NCI-H2227 treated with DMSO at 0.1 percent for 48 hours (cell line): ENCODE results near the gene SPAG9.
A peak's percentile ranks its signal among the peaks of the same experiment; 100 is the strongest.
"Not testable (repeated sequence)": the region's sequence is repeated elsewhere in the genome, so short reads cannot be mapped to it uniquely, and the experiment has no call there.

Experiments used
- DNase-seq: peaks from one replicate; lab custom pipeline; 2025; lab: John Stamatoyannopoulos, UW

SPAG9 gene

DNA sequence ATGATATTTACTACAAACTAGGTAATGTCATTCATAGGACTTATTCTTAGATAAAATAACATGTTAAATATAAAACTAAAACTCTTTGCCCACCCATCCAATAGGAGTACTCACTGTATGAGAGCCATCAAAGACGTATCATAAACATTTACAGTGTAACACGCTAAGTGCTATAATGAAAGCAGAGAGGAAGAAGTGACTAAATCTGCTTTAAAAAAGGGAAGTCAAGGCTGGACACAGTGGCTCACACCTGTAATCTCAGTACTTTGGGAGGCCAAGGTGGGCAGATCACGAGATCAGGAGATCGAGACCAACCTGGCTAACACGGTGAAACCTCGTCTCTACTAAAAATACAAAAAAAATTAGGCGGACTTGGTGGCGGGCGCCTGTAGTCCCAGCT is 32.4 kb downstream of the SPAG9 start:
- DNase-seq = no peak

DNA sequence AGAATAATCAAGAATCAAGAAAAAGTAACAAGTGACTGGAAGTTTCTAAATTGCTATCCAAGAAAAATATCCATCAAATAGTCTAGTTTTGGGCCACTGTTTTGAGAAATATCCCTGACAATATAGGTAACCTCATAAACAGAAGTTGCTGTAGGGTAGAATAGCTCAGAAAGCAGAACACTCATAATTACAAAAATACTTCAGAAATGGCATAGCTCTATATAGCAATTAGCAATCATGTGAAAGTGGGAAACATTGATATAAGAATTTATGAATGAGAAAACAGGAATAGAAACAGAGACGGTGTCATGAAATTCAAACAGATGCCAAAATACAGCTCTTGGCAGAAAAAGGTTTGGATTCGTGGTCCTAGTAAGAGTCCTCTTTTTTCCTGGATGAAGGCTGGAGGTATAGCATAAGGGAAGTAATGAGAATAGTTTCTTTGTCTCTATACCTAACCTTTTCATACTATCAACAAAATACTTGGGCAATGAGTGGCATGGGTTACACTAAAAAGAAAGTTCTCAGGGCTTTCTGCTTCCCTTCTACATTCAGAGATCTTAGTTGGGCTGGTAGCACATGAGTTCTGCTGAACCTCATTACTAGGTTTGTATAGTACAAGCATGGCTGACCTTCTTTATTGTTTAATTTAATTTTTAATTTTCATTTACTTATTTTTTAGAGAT is 33.5 kb downstream of the SPAG9 start:
- DNase-seq = no peak

DNA sequence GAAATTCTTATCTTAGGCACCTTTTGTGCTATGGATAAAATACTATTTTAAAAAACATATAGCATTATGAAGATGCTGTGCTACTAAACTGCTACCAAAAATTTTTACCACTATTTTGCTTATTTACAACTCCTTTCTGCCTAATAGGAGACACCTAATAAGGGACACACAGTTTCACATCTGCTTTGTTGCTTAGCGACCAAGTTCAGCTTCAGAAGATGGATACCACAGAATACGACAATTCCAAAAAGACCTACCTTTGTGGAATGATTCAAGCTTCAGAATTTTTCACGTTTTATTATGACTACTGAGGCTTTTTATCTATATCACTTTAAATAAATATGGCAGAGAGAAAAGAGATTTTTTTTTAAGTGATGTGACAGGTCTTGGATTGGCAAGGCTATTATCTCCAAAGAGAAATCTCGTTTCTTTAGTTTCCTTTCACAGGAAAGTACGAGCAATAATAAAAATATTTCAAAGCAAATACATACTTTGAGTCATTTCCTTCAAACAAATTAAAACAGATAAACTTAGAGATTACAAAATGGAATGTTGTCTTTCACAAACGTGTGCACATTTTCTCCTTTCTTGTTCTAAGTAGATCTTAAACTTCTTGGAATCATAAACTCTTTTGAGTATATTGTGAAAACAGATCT is 35.4 kb downstream of the SPAG9 start:
- DNase-seq = no peak

DNA sequence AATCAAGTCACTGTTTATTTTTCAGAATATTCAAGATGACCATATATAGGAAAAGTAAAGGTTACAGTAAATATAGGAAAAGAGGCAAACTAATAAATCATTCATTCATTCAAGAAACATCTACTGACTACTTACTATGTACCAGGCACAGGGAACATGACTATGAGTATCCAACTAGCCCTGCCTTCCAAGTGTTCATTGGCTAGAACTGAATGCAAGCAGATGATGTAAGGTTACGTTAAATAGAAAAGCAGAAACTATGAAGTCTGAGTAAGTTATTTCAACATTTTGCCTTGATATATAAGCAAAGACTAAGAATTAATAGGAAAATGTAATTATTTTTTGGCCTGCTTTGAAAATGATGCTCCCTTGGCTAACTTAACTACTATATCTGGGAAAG is 36.7 kb downstream of the SPAG9 start:
- DNase-seq = no peak

DNA sequence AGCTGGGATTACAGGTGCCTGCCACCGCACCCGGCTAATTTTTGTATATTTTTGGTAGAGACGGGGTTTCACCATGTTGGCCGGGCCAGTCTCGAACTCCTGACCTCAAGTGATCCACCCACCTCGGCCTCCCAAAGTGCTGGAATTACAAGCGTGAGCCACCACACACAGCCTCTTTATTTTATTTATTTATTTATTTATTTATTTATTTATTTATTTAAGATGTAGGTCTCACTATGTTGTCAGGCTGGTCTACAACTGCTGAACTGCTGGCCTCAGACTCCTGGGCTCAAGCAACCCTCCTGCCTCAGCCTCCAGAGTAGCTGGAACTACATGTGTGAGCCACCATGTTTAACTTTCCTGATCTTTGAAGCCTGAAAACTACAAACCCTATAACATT is 37.3 kb downstream of the SPAG9 start:
- DNase-seq = not testable (repeated sequence)

DNA sequence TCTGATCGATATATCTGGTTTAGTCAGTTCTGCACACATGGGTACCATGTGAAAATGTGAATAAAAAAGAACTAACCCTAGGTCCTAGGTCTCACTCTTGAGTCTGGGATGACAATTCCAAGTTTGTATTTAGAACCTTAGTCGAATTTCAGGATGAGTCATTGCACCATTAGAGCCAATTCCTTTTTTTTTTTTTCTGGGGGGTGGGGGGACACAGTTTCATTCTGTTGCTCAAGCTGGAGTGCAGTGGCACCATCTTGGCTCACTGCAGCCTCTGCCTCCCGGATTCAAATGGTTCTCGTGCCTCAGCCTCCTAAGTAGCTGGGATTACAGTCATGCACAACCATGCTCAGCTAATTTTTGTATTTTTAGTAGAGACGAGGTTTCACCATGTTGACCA is 41.6 kb downstream of the SPAG9 start:
- no peak for DNase-seq

DNA sequence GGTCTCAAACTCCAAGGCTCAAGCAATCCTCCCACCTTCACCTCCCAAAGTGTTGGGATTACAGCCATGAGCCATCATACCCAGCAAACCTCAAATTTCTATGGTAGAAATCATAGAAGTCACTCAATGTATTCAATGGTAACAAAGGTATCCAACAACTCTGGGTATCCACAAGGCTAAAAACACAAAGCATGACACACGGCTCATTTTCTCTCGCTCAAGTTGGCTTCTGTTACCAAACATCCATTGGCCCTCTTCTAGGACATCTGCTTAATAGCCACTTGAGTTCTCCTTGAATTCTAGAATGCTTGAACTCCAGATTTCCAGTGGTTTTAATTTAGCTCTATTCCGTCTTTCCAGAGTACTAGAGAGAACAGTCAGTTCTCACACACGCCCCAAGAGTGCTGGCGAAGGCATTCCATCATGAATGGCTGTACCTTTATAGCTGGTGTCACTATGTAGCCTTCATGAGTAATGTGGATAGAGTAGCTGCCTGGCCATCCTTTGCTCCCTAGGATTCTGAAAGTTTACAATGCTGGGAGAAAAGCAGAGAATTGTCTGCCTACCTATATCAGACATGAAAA is 42.6 kb downstream of the SPAG9 start:
- DNase-seq = no peak

DNA sequence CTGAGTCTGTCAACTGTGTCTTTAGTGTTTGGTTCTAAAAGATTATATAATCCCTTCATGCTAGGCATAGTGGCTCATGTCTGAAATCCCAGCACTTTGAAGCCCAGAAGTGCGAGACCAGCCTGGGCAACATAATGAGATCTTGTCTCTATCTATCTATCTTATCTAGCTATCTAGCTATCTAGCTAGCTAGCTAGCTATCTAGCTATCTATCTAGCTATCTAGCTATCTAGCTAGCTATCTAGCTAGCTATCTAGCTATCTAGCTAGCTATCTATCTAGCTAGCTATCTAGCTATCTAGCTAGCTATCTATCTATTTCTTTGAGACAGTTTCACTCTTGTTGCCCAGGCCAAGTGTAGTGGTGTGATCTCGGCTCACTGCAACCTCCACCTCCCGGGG is 43.8 kb downstream of the SPAG9 start:
- DNase-seq = no peak

DNA sequence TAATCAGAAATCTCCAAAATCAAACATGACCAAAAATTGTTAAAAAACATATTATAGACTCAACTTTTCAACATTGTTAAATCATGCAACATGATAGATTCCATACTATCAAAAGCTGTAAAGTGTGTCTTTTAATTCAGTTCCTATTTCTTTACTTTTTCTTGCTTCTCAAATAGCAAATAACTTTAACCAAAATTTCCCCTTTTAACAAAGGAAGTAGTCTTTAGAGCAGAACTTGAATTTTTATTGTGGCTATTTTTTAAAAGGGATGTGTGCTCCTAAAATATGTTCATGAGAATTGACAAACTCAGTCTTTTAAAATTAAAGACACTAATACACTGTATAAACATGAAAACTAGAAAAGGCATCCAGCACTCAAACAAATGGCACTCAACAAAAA is 49.1 kb downstream of the SPAG9 start:
- DNase-seq = no peak

DNA sequence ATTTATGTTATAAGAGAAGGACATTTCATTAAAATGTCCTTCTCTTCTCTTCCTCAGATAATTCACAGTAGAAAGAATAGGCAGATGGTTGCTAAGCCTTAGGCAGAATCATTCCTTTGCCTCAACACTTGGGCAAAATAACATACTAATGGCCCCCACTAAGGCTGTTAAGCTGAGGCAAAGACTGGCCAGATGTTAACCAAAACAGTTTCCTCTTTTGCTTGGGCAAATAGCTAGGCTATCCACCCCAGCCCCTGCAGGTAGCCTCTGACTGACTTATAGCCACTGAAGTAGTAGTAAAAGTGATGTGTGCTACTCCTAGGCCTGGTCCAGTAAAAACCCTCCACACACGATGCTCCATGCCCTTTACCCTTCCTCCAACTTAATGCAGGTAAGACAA is 55.2 kb downstream of the SPAG9 start:
- no peak for DNase-seq

DNA sequence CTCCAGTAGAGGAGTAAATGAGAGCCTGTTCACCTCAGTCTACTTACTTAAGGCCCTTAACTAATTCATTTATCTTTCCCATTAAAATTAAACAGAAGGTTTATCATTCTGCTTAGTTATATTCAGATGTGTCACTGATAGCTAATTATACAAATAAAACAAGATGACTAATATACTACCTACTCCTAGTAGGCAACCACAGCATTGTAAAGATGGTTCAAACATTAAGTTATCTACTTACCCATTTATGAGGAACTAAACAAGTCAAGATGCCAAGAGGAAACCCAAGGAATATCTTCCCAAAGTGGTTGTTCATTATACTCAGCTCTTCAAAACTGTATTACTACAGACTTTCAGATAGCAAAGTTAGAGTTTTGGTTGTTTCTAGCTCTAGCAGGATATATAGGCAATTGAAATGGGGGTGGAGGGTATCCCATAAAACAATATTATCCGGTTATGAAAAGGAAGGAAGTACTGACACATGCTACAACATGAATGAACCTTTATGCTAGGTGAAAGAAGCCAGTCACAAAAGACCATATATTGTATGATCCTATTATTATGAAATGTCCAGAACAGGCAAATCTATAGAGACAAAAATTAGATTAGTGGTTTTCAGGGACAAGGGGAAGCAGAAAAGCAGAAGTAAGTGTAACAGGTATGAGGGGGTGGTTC is 56.5 kb downstream of the SPAG9 start:
- DNase-seq = no peak

DNA sequence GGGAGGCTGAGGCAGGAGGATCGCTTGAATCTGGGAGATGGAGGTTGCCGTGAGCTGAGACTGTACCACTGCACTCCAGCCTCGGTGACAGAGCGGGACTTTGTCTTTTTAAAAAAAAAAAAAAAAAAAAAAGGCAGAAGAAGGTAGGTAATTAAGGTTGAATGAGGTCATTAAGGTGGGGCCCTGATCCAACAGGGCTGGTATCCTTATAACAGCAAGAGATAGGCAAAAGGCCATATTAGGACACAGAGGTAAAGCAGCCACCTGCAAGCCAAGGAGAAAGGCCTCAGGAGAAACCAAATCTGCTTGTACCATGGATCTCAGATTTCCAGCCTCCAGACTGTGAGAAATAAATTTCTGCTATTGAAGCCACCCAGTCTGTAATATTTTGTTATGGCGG is 60.3 kb downstream of the SPAG9 start:
- no peak for DNase-seq

DNA sequence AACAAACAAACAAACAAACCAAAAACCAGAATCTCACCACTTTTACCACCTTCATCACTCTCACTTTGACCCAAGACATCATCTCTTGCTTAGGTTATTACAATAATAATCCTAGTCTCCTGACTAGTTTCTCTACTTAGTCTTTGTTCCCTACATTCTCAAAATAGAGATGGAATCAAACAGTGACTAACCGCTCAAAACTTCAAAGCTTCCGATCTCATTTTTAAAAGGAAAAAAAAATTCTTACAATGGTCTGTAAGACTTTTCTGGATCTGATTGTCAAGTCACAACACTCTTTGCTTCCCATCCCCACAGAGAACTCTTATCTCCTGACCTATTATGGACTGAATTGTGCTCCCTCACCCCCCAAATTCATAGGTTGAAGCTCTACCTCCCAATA is 60.9 kb downstream of the SPAG9 start:
- no peak for DNase-seq

DNA sequence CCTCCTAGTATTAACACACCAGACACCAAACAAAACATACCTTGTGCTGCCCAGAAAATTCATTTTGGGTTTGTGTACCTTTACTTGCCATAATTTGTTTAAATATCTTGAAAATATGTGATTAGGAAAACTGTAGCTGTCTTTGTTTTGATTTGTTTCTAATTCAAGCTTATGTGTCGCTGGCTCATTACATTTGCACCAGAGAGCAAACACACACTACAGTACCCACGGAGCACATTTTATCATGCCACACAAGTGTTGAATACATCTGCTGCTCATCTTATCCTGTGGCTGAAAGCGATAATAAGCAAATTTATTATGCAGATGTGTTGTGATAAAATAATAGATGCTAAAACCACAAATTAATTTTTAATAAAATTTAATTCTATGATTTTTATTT is 63.1 kb downstream of the SPAG9 start:
- DNase-seq = no peak

DNA sequence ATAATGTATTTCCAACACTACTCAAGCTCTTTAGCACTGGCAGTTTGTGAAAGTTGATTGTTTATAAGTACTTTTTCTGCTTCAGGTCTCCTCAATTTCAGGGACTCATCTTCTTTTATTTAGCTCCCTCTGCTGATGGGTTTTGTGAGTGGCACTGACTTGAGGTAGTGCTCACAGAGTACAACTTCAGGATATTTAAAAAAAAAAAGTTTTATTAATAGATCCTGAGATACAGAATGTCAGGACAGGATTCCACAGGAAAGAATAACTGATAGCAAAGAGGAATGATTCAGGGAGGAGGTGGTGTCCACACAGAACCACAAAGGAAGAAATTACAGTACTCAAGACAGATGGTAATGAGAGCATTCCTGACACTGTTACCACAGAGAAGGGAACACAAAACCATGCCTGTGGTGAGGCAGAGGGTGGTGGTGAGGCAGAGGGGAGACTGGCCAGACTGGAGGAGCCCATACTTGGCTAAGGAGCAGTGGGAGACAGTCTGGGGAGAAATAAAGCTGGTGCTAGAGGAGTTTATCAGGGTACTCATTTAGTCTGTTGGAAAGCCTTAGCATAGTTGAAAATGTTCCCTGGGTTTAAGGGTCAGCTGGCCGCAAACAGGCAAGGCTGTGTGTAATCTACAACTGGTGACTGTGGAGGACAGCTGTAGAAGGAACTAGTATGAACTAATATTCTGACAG is 63.7 kb downstream of the SPAG9 start:
- DNase-seq = no peak

DNA sequence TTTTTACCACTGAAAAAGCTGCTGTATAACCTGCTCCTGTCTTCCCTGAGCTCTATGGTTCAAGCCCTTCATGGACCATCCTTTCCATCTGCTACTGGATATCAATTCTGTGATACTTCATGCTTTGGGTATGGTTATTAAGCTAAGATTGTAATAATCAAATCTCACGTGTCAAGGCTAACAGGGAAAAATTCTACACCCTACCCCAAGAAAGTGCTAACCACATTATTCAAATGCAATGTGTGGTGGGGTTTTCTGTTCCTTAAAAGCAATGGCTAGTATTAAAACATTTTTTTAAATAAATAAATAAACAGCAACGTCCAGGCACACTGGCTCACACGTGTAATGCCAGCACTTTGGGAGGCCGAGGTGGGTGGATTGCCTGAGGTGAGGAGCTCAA is 65.9 kb downstream of the SPAG9 start:
- DNase-seq = no peak

DNA sequence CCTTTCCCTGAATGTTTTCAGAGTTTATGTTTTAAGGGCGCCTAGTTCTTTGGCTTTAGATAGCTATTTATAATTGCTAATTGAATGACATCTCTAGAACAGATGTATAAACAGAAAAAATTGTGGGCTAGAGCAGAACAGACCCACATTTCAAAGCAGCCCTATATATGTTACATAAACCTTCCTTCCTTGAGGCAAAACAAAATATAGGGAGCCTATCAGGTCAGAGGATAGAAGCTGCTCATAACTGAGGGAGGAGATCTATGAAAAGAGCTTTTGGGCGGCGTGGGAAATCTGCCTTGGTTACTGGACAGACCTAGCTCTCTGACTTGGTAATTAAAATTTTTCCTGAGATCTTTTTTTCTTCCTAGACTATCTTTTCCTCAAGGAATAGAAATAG is 68.4 kb downstream of the SPAG9 start:
- DNase-seq = no peak

DNA sequence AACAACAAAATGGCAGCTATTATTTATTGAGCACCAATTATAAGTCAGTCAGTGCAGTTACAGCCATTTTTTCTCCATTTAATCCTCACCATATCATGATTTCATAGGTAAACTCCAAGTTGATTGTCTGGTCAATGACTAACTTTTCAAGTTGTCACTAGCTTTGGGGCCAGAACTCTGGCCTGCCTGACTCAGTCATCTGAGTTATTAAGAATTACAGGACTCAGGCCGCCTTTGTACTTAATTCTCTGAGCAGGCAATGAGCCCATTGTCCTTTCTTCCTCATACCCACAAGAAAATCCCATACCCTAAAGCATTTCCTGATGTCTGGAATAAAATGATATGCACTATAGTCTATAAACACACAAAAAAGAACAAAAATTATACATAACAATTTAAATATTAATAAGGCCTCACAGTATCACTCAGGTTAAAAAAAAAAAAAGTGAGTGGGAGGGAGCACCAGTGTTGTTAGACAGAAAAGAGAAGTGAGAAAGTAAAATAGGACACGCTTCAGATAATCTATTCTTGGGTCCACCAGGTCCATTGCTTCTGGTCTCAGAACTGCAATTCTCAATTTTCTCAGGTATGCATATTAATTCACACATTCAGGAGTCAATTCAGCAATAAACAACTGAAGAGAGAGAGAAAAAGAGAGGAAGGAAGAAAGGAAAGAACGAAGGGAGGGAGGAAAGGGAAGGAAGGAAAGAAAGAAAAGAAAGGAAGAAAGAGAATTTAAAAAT is 70.2 kb downstream of the SPAG9 start:
- no peak for DNase-seq

DNA sequence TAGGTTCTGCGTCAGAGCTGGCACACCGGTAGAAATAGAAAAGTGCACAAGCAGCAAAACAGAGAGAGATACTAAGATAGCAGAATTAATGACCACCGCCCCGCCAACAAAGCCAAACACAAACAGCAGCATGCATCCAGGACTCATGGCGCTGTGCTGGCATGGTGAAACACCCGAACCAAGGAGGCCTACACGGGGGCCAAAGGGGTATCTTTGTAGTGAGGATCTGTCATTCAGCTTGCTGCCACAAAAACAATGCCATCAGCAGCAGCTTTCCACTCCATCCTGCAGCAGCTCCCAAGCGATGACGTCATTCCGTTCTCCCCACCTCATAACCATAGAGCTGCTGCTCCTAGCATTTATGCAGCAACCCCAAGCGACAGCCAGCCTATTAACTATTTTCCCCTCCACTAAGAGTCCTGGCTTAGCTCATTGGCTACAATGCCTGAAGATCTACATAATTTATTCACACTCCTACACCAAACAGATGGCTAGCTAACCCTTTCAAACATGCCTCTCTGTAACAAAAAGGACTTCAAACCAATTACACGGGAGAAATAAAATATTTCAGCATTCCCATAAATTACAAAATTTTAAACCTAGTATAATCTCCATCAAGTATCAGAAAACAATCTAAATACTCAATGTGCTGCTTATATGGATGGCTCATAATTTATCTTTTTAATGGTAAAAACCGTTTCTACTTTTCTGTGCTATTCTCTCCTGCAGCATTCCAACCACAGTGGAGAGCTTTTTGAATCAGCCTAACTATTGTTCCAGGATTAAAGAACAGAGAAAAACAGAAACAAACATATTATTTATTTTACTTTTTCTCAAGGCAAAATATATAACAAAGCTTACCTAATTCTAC is 73.9 kb downstream of the SPAG9 start:
- peak; percentile 97 for DNase-seq

DNA sequence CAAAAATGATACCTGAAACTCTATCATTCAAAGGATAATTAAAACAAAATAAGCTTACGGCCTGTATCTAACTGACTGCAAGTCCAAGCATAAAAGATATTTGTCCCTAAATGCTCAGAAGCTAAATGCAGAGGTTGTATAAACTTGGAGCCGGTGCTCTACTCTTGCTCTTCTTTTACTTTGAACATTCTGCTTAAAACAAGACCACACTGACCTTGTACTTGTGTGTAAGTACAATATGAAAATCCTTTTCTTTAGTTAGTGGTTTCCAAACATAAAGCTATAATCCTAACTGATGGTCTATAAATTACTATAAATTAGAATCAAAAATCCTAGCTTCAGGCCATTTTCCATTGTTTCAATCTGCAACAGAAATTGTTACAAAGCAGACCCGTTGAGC is 74.6 kb downstream of the SPAG9 start:
- DNase-seq = no peak

DNA sequence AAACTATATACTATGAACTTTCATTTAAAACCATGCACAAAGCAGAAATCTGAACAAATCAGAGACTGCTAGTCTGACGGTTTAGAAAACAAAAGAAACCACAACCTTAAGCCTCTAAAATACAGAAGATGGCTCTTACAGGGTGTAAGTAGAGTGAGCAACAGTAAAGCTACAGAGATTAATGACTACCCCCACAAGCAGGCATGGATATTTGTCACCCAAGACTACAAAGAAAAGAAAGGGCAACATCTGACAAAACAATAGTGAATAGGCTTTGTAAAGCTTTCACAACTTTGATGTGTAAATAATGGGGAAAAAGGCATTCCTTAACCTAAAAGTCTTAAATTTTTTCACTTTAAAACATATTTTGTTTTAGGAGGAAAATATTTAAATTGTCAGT is 75.0 kb downstream of the SPAG9 start:
- peak; percentile 28 for DNase-seq
